ENCODE data around the gene GPR132.

DNA sequence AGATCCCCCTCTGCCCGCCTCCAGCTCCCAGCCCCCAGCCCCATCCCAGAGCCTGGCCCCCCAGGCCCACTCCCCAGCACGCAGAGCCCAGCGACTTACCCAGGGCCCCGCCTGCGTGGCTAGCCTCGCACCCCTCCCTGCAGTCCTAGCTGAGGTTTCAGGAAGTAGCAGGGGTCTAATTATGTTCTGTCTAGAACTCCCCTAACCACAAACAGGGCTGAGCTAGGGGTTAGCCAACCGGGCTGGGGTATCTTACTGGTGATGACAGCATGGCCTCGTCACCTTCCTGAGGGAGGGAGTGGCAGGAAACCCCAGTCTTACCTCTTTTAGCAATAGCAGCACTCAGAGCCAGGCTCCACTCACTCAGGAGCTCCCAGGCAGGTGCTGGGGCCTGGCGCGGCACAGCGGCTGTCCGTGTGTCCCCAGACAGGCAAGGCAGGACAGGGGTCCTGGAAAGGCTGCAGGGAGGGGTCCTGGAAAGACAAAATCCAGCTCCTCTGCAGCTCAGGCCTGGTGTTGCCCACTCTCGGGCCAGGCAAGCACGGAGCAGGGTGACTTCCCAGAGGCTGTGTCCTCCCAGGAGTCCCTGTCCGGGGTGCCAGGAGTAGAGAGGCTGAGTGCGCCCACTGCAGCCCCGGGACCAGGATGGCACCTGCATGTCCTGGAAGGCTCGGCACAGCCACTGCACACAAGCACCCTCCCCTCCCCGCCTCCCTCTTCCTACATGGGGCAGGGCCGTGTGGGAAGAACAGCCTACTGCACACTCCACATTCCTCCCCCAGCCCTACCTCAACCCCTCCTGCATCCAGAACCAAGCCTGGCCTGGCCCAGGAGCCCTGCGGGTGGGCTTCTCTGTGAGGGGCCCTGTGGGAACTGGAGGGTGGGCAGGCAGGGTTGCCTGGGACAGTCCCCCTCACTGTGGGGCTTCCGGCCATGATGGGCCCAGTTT lies at the start of gene GPR132:
- no peak for TF ChIP-seq POLR2AphosphoS5 (IDR thresholded peaks at IDR 0.05; ENCODE audit: low read depth, low read length)
- TF ChIP-seq, protein P1, sequence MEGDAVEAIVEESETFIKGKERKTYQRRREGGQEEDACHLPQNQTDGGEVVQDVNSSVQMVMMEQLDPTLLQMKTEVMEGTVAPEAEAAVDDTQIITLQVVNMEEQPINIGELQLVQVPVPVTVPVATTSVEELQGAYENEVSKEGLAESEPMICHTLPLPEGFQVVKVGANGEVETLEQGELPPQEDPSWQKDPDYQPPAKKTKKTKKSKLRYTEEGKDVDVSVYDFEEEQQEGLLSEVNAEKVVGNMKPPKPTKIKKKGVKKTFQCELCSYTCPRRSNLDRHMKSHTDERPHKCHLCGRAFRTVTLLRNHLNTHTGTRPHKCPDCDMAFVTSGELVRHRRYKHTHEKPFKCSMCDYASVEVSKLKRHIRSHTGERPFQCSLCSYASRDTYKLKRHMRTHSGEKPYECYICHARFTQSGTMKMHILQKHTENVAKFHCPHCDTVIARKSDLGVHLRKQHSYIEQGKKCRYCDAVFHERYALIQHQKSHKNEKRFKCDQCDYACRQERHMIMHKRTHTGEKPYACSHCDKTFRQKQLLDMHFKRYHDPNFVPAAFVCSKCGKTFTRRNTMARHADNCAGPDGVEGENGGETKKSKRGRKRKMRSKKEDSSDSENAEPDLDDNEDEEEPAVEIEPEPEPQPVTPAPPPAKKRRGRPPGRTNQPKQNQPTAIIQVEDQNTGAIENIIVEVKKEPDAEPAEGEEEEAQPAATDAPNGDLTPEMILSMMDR (IDR thresholded peaks at IDR 0.05) = no peak
- no peak for TF ChIP-seq TCF7L2 (IDR thresholded peaks at IDR 0.05; ENCODE audit: low read depth, low read length)
- TF ChIP-seq, protein P2, sequence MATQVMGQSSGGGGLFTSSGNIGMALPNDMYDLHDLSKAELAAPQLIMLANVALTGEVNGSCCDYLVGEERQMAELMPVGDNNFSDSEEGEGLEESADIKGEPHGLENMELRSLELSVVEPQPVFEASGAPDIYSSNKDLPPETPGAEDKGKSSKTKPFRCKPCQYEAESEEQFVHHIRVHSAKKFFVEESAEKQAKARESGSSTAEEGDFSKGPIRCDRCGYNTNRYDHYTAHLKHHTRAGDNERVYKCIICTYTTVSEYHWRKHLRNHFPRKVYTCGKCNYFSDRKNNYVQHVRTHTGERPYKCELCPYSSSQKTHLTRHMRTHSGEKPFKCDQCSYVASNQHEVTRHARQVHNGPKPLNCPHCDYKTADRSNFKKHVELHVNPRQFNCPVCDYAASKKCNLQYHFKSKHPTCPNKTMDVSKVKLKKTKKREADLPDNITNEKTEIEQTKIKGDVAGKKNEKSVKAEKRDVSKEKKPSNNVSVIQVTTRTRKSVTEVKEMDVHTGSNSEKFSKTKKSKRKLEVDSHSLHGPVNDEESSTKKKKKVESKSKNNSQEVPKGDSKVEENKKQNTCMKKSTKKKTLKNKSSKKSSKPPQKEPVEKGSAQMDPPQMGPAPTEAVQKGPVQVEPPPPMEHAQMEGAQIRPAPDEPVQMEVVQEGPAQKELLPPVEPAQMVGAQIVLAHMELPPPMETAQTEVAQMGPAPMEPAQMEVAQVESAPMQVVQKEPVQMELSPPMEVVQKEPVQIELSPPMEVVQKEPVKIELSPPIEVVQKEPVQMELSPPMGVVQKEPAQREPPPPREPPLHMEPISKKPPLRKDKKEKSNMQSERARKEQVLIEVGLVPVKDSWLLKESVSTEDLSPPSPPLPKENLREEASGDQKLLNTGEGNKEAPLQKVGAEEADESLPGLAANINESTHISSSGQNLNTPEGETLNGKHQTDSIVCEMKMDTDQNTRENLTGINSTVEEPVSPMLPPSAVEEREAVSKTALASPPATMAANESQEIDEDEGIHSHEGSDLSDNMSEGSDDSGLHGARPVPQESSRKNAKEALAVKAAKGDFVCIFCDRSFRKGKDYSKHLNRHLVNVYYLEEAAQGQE (IDR thresholded peaks at IDR 0.05; ENCODE audit: insufficient read depth in 1 of 2, low read depth in 2 of 2, low read length in 1 of 2) = no peak
- TF ChIP-seq SIN3A (IDR thresholded peaks at IDR 0.05; ENCODE audit: borderline replicate concordance, insufficient read depth, low read depth, low read length) = no peak
